Measurements from ENCODE around the gene WWOX.

WWOX gene

DNA sequence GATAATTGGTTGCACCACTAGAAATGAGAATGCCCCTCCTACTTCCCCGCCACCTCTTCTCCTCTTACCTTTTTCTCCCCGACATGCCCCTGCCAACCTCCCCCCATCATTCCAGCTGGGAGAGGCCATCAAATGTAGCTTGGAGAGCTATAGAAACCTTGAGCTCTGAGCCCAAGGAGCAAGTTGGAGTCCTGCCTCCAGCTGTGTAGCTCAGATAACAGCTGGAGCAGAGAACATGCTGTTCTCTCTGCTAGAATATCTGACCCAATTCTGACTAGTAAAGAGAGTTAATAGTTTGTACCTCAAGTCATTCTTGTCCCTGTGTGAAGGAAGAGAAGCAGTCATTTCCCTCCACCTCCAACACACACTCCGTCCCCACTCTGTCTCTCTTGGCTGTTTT, 1010.8 kb downstream of the WWOX start:
- TF ChIP-seq, protein P1, sequence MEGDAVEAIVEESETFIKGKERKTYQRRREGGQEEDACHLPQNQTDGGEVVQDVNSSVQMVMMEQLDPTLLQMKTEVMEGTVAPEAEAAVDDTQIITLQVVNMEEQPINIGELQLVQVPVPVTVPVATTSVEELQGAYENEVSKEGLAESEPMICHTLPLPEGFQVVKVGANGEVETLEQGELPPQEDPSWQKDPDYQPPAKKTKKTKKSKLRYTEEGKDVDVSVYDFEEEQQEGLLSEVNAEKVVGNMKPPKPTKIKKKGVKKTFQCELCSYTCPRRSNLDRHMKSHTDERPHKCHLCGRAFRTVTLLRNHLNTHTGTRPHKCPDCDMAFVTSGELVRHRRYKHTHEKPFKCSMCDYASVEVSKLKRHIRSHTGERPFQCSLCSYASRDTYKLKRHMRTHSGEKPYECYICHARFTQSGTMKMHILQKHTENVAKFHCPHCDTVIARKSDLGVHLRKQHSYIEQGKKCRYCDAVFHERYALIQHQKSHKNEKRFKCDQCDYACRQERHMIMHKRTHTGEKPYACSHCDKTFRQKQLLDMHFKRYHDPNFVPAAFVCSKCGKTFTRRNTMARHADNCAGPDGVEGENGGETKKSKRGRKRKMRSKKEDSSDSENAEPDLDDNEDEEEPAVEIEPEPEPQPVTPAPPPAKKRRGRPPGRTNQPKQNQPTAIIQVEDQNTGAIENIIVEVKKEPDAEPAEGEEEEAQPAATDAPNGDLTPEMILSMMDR (IDR thresholded peaks at IDR 0.05) = no peak
- DNase-seq (ENCODE audit: low spot score) = no peak
- no peak overlapping the region for H3K4me3 ChIP-seq
- H3K27ac ChIP-seq = no peak overlapping the region

DNA sequence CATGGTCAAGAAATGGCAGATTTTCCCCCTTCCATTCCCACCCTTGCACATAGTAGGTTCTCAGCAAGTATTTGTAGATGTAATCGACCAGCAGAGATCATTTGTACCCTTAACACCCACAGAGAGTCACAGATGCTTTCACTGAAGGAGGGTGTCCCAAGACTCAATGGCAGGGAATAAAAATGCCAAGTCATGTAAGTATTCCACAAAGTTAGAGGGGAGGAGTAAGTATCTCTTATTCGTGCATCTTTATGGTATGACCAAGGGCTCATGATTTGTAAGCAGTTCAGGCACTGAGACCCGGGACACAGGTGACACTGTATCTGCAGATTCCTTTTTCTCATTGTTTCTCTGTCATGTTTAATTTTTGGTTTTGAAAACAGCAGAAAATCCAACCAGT, 1011.5 kb downstream of the WWOX start:
- TF ChIP-seq, protein P1 (IDR thresholded peaks at IDR 0.05) = no peak
- DNase-seq (ENCODE audit: low spot score) = no peak
- H3K4me3 ChIP-seq = no peak overlapping the region
- no peak overlapping the region for H3K27ac ChIP-seq

DNA sequence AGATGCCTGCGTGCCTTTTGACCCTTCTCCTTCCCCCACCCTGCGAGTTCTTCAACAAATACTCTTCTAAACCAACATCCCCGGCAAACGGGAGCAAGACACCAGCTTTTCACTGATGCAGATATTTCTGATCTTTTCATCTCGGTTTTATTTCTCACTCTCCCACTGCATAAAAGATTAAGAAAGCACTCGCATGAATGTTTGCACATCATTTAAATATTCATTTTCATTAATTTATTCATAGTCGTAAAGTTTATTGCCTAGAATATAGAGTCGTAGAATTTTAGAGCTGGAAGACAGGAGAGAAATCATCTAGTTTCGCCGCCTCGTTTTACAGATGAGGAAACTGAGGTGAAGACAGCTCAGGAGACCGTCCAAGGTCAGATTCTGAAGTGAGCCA, 1013.0 kb downstream of the WWOX start:
- TF ChIP-seq, protein P1 (IDR thresholded peaks at IDR 0.05) = no peak
- Histone ChIP-seq H3K4me3 (no peak overlapping the region), H3K27ac (no peak overlapping the region)
- no peak for DNase-seq (ENCODE audit: low spot score)

- TF ChIP-seq, protein P1 (IDR thresholded peaks at IDR 0.05) = no peak
- H3K4me3 ChIP-seq = no peak overlapping the region
- no peak for DNase-seq (ENCODE audit: low spot score)
- no peak overlapping the region for H3K27ac ChIP-seq
Measured at GRCh38 chr16:79113826-79114225, 1014.4 kb downstream of the WWOX start.

GRCh38 chr16:79114759-79115158, 1015.3 kb downstream of the WWOX start:
- Histone ChIP-seq H3K4me3 (no peak overlapping the region), H3K27ac (no peak overlapping the region)
- TF ChIP-seq, protein P1 (IDR thresholded peaks at IDR 0.05) = no peak
- no peak for DNase-seq (ENCODE audit: low spot score)

- no peak for DNase-seq (ENCODE audit: low spot score)
- H3K4me3 ChIP-seq = no peak overlapping the region
- H3K27ac ChIP-seq = no peak overlapping the region
- TF ChIP-seq, protein P1 (IDR thresholded peaks at IDR 0.05) = no peak
Measured at GRCh38 chr16:79121906-79122305, 1022.5 kb downstream of the WWOX start.

DNA sequence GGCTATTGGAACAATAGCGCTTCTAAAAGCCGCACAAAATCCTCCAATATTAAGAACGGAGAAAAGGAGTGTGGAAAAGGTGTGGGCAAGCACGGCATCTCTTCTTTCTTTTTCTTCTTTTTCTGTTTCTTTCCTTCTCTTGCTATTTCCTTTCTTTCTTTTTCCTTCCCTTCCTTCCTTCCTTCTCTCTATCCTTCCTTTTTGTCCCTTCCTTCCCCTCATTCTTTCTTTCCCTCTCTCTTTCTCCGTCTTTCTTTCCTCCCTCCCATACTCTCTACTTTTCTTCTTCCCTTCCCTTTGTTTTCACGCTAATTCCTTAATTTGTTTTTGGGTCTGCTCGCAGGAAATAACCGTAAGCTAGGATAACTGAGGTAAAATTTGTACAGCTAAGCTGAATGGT, 1022.9 kb downstream of the WWOX start:
- no peak for DNase-seq (ENCODE audit: low spot score)
- no peak overlapping the region for H3K4me3 ChIP-seq
- TF ChIP-seq, protein P1 (IDR thresholded peaks at IDR 0.05) = no peak

More for the DNA sequence above, 1022.9 kb downstream of the WWOX start:
- no peak overlapping the region for H3K27ac ChIP-seq

Measured in coronary artery (tissue), 2 donors.